Stimulated activated CD8-positive, alpha-beta memory T cell treated with anti-CD3 and anti-CD28 coated beads, Interleukin-15, amount 100 ng/mL, for 48 hours (primary cell): ENCODE data around the gene RPS5.
"Not testable (repeated sequence)": the region's sequence is repeated elsewhere in the genome, so short reads cannot be mapped to it uniquely, and the experiment has no call there.

Source experiments
- DNase-seq, 2 donors: peaks; one replicate each; pipeline ENCODE4 v3.0.0-alpha.2; 2020; ENCODE audit warnings: low read depth in 2 of 2

Gene RPS5

DNA sequence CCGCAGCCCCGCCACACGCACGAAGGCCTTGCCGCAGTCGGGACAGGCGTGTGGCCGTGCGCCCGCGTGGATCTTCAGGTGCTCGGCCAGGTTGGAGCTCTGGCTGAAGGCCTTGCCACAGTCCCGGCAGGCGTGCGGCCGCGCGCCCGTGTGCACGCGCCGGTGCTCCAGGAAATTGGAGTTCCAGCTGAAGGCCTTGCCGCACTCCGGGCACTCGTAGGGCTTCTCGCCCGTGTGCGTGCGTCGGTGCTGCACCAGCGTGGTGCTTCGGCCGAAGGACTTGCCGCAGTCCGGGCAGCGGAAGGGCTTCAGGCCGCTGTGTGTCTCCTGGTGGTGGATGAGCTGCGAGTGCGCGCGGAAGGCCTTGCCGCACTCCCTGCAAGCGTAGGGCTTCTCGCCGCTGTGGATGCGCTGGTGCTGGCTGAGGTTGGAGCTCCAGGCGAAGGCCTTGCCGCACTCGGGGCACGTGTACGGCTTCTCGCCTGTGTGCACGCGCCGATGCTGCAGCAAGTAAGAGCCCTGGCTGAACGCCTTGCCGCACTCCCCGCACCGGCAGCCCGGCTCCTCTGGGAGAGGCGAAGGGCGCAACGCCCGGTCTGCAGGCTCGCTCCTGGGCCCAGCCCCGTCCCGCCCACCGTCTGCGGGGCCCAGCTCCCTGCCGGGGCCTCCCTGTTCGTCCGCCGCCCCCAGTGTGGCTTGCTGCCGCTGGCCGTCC is 30.1 kb upstream of the RPS5 start:
- no peak for DNase-seq

DNA sequence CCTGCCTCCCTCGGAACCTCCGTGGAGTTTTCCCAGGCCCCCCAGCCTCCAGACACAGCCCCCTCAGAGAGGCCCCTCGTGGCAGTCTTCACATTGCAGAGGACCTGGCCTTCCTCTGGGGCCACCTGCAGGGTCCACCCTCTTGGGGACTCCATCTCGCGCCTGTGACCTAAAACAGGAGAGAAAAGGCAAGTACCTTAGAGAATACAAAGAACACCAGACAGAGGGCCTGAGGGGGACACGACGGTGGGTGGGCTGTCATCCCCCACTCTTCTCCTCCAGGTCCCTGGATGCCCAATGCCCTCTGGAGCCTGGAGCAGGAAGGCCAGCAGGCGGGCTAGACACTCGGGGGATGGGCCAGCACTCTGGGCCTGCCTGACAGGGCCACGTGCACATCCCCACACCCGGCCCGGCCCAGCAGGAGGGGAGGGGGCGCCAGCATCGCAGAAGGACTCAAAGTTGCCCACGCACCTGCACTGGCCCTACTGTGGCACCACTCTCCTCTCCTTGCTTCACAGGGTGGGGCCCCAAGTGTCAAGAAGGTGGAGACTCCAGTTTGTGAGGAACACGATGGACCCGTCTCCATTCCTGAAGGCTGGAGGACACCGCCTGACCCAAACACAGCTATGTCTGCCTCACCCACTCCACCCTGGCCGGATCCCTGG is 29.5 kb upstream of the RPS5 start:
- DNase-seq, result no peak

DNA sequence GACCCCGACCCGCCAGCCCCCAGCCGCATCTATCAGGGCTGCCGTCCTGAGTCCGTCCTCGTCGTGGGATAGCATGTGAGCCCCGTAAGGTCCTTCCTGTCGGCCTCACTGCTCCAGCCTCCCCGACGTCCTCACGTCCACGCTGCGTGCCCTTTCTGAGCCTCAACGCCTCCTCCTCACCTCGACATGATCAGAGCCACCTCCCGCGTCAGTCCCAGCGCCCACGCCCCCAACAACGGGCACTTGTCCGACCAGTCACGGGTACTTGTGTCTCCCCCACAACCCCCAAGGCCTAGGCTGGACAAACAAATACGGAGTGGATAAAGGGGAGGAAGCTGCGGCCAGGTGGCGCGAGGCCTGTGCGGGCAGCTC is 25.2 kb upstream of the RPS5 start:
- peak in 1 of 2 donors; percentile 49 for DNase-seq

DNA sequence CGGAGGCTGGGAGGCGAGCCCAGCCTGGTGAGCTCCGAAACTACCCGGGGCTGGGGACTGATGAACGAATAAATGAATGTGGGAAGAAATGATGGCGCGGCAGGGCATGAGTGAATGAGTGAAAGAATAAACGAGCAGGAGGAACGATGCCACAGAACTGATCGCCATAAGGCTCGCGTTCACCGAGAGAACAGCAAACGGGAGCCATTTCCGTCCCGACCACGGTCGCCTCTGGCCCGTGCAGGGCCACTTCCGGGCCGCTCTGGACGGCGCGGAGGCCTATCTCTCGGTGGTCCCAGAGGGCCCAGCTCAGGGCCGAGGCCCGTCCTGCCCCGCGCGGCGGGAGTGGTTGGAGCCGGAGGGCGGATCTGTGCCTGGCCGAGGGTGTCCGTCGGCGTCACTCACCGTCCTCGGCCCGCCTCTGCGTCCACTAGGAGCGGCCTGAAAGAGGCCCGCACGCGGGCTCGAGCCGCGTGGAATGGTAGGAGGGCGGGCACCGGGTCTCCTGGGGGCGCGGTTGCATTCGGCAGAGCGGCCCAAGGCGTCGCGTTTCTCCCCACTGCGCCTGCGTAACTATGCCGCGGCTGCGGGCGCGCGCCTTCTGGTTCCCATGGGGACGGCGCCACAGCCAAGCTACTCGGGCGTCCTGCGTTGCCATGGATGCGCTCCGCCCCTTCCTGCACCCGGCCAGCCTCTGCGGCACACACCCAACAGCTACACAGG is 24.6 kb upstream of the RPS5 start, which contains the start of gene ZNF497:
ZNF497 (minus strand) TSS at position 480 of the 723 bp plus-strand sequence. CDS start 5,116 bp downstream, outside the sequence.
- peak; percentile 97 for DNase-seq

DNA sequence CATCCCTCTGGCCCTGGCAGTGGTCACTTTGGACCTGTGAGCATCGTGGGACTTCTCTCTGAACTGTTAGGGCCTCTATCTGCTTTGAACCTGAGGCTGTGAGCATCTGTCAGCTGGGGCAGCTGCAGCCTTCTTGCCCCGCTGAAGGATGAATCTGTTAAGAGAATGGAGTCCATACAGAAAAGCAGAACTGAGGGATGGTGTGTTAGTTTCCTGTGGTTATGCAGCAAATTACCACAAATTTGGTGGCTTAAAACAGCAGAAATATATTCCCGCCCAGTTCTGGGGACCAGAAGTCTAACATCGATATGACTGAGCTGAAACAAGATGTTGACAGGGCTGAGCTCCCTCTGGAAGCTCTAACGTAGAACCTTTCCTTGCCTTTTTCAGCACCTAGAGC is 22.9 kb upstream of the RPS5 start:
- no peak for DNase-seq

DNA sequence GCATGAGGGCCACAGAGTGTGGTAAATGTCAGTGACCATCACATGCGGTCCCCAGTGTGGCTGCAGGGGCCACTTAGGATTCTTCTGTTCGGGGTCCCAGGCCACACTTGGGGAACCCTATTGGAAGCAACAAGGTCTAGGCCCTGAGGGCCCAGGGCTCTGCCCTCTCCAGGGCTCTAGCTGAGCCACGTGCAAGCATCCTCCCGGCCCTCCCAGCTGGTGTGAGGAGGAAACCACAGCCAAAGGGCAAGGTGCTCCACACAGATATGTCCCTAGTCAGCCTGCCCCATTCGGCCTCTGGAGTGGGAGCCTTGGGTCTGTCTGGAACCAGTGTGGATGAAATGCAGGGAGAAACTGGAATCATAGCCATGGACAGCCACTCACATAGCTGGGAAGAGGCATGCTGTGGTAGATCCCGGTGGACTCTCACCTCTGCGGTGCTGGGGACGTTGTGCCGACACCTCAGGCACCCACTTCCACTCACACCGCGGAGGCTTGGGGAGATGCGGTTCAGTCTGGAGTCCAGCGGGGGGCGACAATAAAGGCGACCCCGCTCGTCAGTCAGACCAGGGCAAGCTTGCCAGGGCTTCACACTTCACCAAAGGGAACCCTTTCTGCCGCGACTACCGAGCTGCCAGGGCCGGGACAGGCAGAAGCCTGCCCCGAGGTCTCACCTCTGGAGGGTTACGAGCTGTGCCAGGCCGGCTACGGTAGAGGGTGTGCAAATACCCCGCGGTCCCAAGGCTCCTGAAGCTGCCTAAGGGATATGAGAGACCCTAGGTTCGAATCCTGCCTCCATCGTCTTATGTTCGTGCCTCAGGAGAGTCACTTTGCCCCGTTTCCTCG is 20.3 kb upstream of the RPS5 start:
- no peak for DNase-seq

DNA sequence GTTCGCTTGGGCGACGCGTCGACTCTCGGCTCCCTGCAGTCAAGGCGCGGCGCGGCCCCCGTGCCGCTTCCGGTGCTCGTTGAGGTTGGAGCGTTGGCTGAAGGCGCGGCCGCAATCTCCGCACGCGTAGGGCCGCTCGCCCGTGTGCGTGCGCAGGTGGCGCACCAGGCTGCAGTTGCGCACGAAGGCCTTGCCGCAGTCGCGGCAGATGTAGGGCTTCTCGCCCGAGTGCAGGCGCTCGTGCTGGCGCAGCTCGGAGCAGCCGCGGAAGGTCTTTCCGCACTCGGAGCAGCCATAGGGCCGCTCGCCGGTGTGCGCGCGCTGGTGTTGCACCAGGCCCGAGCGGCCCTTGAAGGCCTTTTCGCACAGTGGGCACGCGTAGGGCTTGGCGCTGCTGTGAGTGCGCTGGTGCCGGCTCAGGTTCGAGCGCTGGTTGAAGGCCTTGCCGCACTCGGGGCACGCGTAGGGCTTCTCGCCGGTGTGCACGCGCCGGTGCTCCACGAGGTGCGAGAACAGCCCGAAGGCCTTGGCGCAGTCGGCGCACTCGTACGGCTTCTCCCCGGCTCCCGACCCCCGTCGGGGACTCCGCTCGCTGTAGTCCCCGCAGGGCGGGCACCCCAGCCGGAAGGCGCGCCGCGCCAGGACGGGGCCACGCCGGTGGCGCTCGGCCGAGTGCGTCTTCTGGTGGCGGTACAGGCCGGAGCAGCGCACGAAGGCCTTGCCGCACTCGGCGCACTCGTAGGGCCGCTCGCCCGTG is 19.2 kb upstream of the RPS5 start:
- DNase-seq, result no peak

DNA sequence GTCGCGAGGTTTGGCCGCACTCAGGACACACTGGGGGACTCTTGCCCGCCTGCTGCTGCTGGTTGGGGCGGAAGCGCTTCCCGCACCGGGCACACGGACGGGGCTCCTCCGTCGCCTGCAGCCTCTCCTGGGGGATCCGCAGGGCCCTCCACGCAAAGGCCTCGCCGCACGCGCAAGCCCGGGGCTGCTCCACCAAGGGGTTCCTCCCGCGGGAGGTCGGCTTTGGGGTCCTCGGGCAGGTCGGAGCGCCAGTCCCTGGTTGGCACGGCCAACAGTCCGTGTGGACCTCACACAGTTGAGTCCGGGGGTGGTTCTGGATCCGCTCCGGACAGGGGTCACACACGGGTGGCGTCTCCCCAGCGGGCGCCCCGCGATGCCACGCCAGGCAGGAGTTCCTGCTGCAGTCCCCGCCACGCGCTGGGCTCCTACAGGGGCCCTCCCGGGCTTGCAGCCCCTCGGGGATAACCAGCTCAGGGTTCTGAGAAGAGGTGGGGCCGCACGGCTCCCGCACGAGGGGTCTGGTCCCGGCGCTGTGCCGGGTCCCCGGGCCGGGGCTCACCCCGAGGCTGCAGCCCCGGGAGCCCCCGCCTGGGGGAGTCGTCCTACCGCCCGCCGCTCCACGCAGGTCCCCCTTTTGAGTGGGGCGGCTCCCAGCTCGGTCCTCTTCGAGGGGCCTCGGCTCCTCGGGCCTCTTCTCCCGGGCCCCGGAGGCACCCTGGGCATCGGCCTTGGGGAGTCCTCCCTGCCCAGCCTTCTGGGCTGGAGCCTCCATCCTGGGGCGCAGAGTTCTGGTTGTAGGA is 18.3 kb upstream of the RPS5 start:
- no peak for DNase-seq

DNA sequence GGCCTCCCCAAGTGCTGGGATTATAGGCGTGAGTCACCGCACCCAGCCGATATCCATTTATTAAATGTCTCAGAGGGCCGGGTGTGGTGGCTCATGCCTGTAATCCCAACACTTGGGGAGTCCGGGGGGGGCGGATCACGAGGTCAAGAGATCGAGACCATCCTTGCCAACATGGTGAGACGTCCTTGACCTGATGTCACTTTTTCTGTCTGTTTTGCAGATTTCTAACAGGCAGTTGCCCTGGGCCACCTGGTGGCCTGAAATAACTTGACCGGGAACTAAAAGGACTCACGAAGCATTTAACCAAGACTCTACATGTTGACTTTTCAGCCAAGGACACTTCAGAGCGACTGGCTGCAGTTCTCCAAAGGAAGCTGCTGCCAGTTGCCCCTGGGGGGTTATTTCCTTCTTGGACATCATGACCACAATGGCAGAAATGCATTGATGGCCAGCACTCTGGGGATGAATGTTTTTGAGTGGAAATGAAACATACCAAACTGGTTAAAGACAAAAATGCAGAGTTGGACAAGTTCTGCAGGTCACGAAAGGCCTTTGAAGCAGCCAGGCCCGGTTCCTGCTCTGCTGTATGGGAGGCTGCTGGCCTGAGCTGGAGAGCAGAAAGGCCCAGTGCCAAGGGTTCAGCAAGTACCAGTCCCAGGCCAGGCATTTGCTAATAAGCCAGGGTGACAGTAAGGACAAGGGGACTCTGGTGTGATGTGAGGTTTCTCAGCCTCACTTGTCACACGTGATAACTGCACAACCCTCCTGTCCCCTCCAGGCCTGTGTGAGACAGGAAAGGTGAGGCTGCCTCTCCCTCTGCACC is 14.5 kb upstream of the RPS5 start:
- no peak for DNase-seq

DNA sequence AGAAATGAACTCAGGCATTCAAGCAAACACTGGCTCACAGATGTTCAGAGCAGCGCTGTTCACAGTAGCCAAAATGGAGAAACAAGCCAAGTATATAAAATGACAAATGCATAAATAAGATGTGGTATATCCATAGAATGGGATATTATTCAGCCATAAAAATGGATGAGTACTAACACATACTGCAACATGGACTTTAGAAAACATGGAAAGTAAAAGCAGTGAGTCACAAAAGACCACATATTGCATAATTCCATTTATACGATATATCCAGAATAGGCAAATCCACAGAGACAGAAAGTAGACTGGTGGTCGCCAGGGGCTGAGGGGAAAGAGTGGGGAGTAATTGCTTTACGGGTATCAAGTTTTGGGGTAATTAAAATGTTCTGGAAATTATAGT is 12.9 kb upstream of the RPS5 start:
- DNase-seq, result no peak

DNA sequence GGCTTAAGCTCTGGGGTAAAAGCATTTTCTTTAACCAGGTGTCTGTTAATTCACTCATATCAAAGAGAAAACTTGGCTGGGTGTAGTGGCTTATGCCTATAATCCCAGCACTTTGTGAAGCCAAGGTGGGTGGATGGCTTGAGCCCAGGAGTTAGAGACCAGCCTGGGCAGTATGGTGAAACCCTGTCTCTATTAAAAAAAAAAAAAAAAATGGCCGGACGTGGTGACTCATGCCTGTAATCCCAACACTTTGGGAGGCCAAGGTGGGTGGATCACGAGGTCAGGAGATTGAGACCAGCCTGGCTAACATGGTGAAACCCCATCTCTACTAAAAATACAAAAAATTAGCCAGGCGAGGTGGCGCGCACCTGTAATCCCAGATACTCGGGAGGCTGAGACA is 10.3 kb upstream of the RPS5 start:
- DNase-seq, result not testable (repeated sequence)

DNA sequence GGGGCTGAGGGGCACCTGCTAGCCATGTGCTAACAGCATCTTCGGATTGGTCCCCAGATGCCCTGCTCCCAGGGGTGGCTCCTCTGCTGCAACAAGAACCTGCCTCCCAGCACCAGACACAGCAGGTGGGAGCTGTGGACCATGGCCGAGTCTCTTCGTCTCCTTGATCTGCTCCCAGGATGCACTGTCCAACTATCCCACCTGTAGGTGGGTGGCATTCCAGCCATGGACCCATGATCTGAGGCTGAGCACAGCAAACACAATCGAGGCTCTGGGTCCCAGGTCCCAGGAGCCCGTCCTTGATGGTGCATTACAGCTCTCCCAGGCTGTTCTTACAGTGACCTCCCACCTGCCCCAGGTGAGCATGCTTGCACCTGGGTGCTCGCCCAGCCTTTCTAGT is 7.8 kb upstream of the RPS5 start:
- DNase-seq, result no peak

DNA sequence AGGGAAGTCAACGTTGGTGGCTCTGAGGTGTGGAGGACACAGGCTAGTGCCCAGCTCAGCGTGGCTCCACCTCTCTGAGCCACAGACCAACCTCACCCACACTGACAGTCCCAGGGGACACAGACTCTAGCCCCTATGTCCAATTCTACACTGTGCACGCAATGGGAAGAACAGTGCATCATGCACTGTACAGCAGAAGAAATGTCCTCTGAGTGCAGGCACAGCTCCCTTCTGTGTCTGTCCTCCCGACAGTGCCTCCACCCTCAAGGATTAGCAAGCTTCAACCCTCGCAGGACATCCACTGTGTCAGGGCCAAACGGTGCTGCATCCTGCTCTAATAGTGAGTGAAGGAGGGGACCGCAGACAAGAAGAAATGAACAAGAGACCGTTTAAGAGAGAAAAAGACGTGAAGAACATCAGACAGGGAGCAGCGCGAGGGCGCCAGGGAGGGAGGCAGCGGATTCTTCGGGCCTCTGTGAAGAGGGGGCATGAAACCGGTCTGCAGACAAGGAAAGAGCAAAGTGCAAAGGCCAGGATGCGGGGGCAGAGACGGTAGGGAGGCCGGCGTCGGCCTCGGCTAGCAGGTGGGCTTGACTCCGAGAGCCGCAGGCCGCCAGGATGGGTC is 6.9 kb upstream of the RPS5 start:
- no peak for DNase-seq

DNA sequence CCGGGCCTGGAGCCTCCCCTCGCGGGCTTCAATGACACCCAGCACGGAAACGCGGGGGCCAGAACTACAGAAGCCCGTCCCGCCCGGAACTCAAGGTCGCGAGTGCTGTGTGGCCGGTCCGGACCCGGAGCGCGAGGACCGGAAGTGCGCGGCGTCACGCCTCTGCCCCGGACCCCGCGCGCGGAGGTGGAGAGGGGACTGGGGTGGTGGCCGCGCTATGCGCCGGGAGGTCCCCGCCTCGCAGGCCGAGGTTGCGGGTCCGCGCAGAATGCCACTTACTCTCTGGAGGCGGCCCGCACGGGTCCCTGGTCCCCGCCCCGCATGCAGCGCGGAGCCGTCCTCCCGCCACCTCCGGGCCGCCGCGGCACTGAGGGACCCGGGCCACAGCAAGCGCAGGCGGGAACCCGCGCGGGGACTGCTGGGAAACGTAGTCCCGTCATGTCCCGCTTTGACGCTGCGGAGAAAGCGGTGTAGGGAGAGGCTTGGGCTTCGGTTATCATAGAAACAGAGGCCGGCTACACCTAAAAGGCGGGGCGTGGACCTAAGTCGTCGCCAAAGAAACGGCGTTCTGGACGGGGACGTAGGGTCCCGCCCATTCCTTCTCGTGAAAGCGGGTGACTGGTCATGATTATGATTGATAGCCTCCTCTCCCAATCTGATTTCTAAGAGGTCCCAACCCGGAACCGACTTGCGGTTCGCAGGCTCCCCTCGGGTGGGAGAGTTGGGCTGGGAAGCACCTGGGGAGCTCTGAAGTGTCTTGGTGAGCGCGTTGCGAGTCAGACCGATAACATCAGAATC is 6.2 kb upstream of the RPS5 start, which contains the start of gene ZNF837:
ZNF837 (minus strand) TSS at position 369 of the 798 bp plus-strand sequence. CDS start 11,698 bp downstream, outside the sequence.
- DNase-seq, result peak; percentile 97 to 98

DNA sequence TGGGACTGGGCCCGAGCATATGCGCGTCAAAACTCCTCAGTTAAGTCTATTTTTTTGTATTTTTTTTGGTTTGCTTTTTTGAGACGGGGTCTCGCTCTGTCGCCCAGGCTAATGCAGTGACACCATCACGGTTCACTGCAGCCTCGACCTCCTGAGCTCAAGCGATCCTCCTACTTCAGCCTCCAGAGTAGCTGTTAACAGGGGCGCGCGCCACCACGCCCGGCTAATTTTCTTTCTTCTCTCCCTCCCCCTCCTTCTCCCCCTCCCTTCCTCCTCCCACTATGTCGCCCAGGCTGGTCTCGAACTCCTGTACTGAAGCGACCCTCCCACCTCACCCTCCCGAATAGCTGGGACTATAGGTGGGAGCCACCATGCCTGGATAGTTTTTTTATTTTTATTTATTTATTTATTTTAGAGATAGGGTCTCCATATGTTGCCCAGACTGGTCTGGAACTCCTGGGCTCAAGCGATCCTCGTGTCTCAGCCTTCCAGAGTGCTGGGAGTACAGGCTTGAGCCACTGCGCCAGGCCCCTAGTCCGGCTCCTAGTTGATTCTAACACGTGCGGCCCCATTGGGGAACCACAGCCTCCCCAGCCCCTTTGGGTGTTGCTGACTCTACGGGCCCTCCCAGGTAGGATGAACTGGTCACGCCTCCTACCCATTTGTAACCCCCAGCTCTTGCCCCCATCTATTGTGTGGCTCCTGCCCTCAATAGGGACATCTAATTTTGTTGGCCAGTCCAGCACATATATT is 5.4 kb upstream of the RPS5 start:
- no peak for DNase-seq

DNA sequence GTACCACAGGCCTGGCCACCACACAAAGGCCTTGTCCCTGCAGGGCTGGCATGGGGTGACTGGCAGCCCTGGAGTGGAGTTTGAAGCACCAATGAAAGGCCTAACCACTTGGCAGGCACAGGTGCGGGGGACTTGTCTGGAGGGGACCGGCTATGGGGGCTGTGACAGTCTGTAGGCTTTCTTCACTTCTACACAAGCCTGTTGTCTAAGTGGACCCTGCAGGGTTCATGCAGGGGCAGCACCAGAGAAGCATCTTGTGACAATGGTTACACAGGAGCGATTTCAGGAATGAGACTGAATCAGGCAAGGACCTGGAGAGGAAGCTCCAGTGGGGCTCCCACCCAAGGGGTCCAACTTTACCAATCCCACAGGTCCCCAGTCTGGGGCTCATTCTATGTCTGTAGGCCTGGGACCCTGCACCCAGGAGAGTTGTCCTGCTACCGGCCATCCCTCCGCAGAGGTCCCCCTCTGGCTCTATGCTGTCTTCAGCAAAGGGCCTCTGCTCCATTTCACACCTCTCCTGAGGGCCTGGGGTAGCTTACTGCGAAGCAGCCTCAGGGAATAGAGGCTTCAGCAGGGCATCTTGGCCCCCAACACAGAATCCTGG is 4.0 kb upstream of the RPS5 start:
- no peak for DNase-seq
